ENCODE results near the gene PDE4B.

DNA sequence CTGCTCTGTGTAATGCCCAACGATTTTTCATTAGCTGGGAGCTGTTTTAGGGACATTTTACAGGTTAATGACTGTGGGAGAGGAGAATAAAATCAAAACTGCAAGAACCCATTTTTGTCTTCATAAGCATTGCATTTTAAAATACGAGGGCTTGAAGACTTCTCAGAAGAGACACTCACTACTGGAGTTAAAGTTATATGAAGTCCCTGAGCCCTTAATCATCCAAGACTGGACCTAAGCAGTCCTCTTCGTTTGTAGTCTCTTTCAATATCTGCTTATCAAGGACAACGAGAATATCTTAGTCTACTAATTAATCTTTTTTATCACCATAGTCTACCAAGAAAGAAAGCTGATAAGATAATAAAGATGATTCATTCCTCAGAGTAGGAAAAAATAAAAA, 564.3 kb downstream of the PDE4B start:
- TF ChIP-seq, protein P1, sequence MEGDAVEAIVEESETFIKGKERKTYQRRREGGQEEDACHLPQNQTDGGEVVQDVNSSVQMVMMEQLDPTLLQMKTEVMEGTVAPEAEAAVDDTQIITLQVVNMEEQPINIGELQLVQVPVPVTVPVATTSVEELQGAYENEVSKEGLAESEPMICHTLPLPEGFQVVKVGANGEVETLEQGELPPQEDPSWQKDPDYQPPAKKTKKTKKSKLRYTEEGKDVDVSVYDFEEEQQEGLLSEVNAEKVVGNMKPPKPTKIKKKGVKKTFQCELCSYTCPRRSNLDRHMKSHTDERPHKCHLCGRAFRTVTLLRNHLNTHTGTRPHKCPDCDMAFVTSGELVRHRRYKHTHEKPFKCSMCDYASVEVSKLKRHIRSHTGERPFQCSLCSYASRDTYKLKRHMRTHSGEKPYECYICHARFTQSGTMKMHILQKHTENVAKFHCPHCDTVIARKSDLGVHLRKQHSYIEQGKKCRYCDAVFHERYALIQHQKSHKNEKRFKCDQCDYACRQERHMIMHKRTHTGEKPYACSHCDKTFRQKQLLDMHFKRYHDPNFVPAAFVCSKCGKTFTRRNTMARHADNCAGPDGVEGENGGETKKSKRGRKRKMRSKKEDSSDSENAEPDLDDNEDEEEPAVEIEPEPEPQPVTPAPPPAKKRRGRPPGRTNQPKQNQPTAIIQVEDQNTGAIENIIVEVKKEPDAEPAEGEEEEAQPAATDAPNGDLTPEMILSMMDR (conservative IDR thresholded peaks at IDR 0.05; ENCODE audit: low read length): no peak
- no peak for TF ChIP-seq EZH2phosphoT487 (IDR thresholded peaks at IDR 0.05; ENCODE audit: borderline replicate concordance, low read depth, low read length)
